Thymus (tissue), 11 donors: ENCODE data around the gene PCDH9. TPM values are rescaled to one million over a fixed set of nuclear protein-coding genes. Genes with fewer than 3 reads are reported as not detected.

Experiments used
- DNase-seq, 9 donors: peaks; one replicate each; pipeline ENCODE4 v3.0.0-alpha.2; 2013; ENCODE audit warnings: low spot score in 9 of 9, low read depth in 6 of 9, missing footprints in 1 of 9
- H3K27ac ChIP-seq, 2 donors: one replicate each; pipeline ENCODE4 v1.5.1; 2013; ENCODE audit warnings: control low read depth in 1 of 2, low read depth in 1 of 2, low read length in 1 of 2, mild to moderate bottlenecking in 1 of 2, moderate library complexity in 1 of 2
- H3K27me3 ChIP-seq, 2 donors: one replicate each; pipeline ENCODE4 v1.5.1; 2013; ENCODE audit warnings: low read length in 1 of 2; ENCODE audit not compliant: control insufficient read depth in 2 of 2, insufficient read depth in 1 of 2
- H3K36me3 ChIP-seq, 2 donors: one replicate each; pipeline ENCODE4 v1.5.1; 2013; ENCODE audit warnings: low read length in 1 of 2, mild to moderate bottlenecking in 1 of 2, moderate library complexity in 1 of 2; ENCODE audit not compliant: control insufficient read depth in 2 of 2, insufficient read depth in 2 of 2
- H3K4me1 ChIP-seq, 2 donors: one replicate each; pipeline ENCODE4 v1.5.1; 2013; ENCODE audit warnings: low read length in 2 of 2; ENCODE audit not compliant: control insufficient read depth in 2 of 2, insufficient read depth in 2 of 2
- H3K4me3 ChIP-seq, 2 donors: one replicate each; pipeline ENCODE4 v1.5.1; 2013; ENCODE audit warnings: low read length in 2 of 2, control low read depth in 1 of 2, mild to moderate bottlenecking in 1 of 2
- H3K9me3 ChIP-seq, 2 donors: one replicate each; pipeline ENCODE4 v1.5.1; 2013; ENCODE audit warnings: low read length in 1 of 2, mild to moderate bottlenecking in 1 of 2; ENCODE audit not compliant: control insufficient read depth in 2 of 2, insufficient read depth in 1 of 2
- WGBS: extraction: QIAGEN DNeasy Blood & Tissue Kit; methylation state at CpG from one replicate; pipeline ENCODE4 v1.1.7; 2013; 5-methylcytosine and 5-hydroxymethylcytosine counted together
- polyA plus RNA-seq: library from polyadenylated mRNA; stranded (reverse); fragments of 200-250 nt; gene quantifications from one replicate; pipeline ENCODE4 v1.2.3, GENCODE V29; 2013
- total RNA-seq: library from RNA; stranded (reverse); fragments of 120-200 nt; gene quantifications from one replicate; pipeline ENCODE4 v1.2.4, GENCODE V29; 2013
- donor health status: healthy.

PCDH9 gene
- total and polyA plus RNA-seq, 2 donors = 0.82 to 5.0 TPM

GRCh38 chr13:66558506-66558905 lies 671.6 kb downstream of the PCDH9 start:
- Histone ChIP-seq H3K9me3 (peaks cover 0 to 6% of the 10 kb centered on the region in 2 donors), H3K36me3 (no peaks in the 10 kb centered on the region), H3K27me3 (no peaks in the 10 kb centered on the region), H3K4me3 (no peak overlapping the region), H3K27ac (no peak overlapping the region), H3K4me1 (no peaks in the 10 kb centered on the region)
- DNase-seq = no peak
- 87% methylated on average over 2 of the region's 2 CpGs for WGBS

- H3K9me3 ChIP-seq = peaks cover 0 to 6% of the 10 kb centered on the region in 2 donors
- no peak overlapping the region for H3K27ac ChIP-seq
- 97% methylated on average over 3 of the region's 3 CpGs for WGBS
- no peak overlapping the region for H3K4me3 ChIP-seq
- no peaks in the 10 kb centered on the region for H3K4me1 ChIP-seq
- H3K27me3 ChIP-seq = no peaks in the 10 kb centered on the region
- H3K36me3 ChIP-seq = no peaks in the 10 kb centered on the region
- no peak for DNase-seq
Measured at GRCh38 chr13:66557357-66557756, 672.8 kb downstream of the PCDH9 start.

DNA sequence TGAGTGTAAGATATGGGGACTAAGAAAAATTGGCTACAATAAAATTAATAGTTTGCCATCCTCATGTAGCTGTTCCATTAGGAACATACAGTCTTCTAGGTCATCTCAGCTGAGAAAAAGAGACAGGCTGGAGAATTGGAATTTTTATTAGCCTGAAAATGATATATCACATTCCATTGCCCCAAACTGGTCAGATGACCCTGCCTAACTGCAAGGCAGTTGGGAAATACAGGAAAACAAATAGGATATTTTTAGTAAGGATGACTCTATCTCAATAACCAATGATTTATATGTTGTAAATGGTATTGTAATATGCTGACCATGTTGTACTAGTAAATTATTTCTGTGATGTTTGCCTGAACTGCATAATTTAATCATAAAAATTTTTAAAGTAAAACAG lies 673.8 kb downstream of the PCDH9 start:
- Histone ChIP-seq H3K4me3 (no peak overlapping the region), H3K27me3 (no peaks in the 10 kb centered on the region), H3K36me3 (no peaks in the 10 kb centered on the region), H3K9me3 (peaks cover 0 to 6% of the 10 kb centered on the region in 2 donors), H3K27ac (no peak overlapping the region), H3K4me1 (no peaks in the 10 kb centered on the region)
- no peak for DNase-seq

- Histone ChIP-seq H3K4me3 (no peak overlapping the region), H3K9me3 (no peaks in the 10 kb centered on the region), H3K27ac (no peak overlapping the region), H3K36me3 (no peaks in the 10 kb centered on the region), H3K27me3 (no peaks in the 10 kb centered on the region), H3K4me1 (no peaks in the 10 kb centered on the region)
- DNase-seq = no peak
- WGBS = 98% methylated on average over 2 of the region's 2 CpGs
Measured at GRCh38 chr13:66553391-66553790, 676.7 kb downstream of the PCDH9 start.

DNA sequence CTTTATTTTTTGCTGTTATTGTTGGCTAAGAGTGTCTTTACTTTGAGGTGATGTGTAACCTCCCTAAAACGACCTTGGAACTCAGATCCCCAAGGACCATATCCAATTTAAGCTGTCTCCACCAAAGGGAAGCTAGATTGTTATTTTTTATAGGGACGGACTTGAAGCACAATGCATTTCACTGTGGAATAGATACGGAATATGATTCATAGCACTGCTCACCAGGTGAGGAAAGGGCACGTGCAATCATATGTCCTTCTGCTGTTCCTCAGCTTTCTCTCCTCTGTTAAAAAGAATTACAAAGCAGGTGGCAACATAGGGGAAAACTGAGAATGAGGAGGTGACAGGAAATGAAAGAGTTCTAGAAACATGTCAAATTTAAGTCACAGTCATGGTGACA lies 679.0 kb downstream of the PCDH9 start:
- H3K27me3 ChIP-seq = no peaks in the 10 kb centered on the region
- no peak overlapping the region for H3K27ac ChIP-seq
- H3K36me3 ChIP-seq = no peaks in the 10 kb centered on the region
- no peak for DNase-seq
- WGBS = 91% methylated on average over 4 of the region's 4 CpGs
- H3K4me3 ChIP-seq = no peak overlapping the region
- no peaks in the 10 kb centered on the region for H3K4me1 ChIP-seq
- H3K9me3 ChIP-seq = no peaks in the 10 kb centered on the region

DNA sequence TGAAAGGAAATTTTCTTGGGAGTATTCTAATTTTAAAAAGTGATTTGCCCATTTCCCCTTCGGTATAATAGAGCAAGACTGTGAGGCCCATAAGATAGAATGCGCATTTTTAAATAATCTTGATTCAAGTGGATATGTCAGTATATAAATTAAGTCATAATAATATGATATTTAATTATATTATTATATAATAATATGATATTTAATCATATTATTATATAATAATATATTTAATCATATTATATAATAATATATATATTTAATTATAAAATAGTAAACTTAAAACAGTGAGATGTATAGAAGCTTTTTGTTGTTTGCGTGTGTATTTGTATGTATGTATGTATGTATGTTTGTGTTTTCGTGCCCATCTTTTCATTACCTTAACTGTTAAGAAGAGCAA lies 682.5 kb downstream of the PCDH9 start:
- H3K36me3 ChIP-seq = no peaks in the 10 kb centered on the region
- H3K27me3 ChIP-seq = no peaks in the 10 kb centered on the region
- DNase-seq = no peak
- H3K9me3 ChIP-seq = no peaks in the 10 kb centered on the region
- H3K4me3 ChIP-seq = no peak overlapping the region
- H3K27ac ChIP-seq = no peak overlapping the region
- WGBS = 98% methylated on average over 4 of the region's 4 CpGs
- no peaks in the 10 kb centered on the region for H3K4me1 ChIP-seq

DNA sequence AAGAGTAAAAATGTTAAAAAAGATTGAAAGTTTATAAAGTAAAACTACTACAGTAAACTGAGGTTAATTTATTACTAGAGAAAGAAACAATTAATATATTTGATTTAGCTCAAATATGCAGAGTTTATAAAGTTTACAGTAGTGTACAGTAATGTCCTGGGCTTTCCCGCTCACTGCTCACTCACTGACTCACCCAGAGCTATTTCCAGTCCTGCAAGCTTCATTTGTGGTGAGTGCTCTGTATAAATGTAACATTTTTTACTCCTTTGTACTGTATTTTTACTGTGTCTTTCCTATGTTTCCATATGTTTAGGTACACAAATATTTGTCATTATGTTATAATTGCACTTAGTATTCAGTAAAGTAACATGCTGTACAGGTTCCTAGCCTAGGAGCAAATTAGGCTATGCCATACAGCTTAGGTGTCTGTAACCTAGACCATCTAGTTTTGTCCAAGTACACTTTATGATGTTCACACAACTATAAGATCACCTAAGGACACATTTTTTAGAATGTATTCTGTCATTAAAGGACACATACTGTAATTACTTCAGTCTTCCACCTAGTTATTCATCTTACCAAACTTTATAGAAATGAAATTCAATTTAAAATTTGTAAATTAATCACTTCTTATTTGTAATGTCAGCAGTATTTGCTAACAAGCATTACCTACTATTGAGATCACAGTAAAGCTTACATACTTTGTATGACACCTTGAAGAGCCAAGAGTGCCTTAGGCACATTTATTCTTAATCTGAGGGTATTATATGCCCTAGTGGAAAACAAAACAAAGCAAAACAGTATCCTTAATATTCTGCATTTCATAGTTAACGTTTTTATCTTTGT lies 683.4 kb downstream of the PCDH9 start:
- H3K27ac ChIP-seq = no peak overlapping the region
- H3K4me3 ChIP-seq = no peak overlapping the region
- H3K9me3 ChIP-seq = no peaks in the 10 kb centered on the region
- H3K36me3 ChIP-seq = no peaks in the 10 kb centered on the region
- 94% methylated on average over 2 of the region's 2 CpGs for WGBS
- no peaks in the 10 kb centered on the region for H3K27me3 ChIP-seq
- no peak for DNase-seq
- H3K4me1 ChIP-seq = no peaks in the 10 kb centered on the region

DNA sequence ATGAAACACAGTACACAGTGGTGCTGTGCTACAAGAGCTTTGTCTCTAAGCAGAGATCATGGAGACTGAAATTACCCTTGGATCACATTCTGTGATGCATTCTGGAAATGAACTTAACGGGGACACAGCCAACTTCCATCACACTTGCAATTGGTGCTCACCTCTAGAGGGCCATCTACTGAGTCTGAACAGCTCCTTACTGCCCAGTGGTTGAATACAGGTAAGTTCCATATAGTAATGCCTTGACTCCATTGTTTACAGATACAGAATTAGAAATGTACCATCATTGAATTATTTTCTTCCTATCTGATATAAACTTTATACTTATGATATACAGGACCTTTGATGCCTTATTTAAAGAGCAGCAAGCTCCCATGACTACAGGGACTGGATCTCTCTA lies 686.4 kb downstream of the PCDH9 start:
- WGBS = 92% methylated on average over 1 of the region's 1 CpG
- Histone ChIP-seq H3K27me3 (no peaks in the 10 kb centered on the region), H3K4me3 (no peak overlapping the region), H3K27ac (no peak overlapping the region), H3K9me3 (no peaks in the 10 kb centered on the region), H3K4me1 (no peaks in the 10 kb centered on the region), H3K36me3 (no peaks in the 10 kb centered on the region)
- DNase-seq = no peak

GRCh38 chr13:66537417-66537816 lies 692.7 kb downstream of the PCDH9 start:
- H3K36me3 ChIP-seq = no peaks in the 10 kb centered on the region
- no peaks in the 10 kb centered on the region for H3K4me1 ChIP-seq
- H3K27me3 ChIP-seq = no peaks in the 10 kb centered on the region
- no peaks in the 10 kb centered on the region for H3K9me3 ChIP-seq
- no peak overlapping the region for H3K4me3 ChIP-seq
- no peak for DNase-seq
- no peak overlapping the region for H3K27ac ChIP-seq
- 88% methylated on average over 1 of the region's 1 CpG for WGBS
